A549 (cell line): ENCODE data around the gene COPA. TPM values are rescaled to one million over a fixed set of nuclear protein-coding genes. Genes with fewer than 3 reads are reported as not detected.

Source experiments
- ATAC-seq, 2 experiments: fragments of 200-7000 bp in 1 of 2; fragments of >200 bp in 1 of 2; cut with Nextera tagmentation in 1 of 2; cut with Tn5 transposase in 1 of 2; 3 replicates each; pipeline versions ENCODE4 v1.8.0 to v1.9.1; 2018 to 2020; ENCODE audit warnings: mild to moderate bottlenecking in 1 of 2, moderate library complexity in 1 of 2
- CTCF ChIA-PET: fragments of 300-600 bp; sonication (Branson Sonifier 250); formaldehyde crosslinking; extraction: SDS; loops from one replicate; lab custom pipeline; 2021; ENCODE audit warnings: antibody characterized with exemption, inconsistent platforms; lab: Yijun Ruan, JAX
- POLR2A ChIA-PET: fragments of 350-600 bp; formaldehyde crosslinking; extraction: SDS; loops from one replicate; lab custom pipeline; 2021; ENCODE audit warnings: antibody characterized with exemption, inconsistent platforms; lab: Yijun Ruan, JAX
- DNase-seq, 2 experiments: peaks; one replicate each; pipeline versions ENCODE4 v3.0.0 to v3.0.0-alpha.2; 2011 to 2016; ENCODE audit warnings: low read depth in 1 of 2, low spot score in 1 of 2
- FAIRE-seq: peaks from 2 replicates; lab custom pipeline; 2011; peaks lifted over from hg19 to GRCh38; lab: Jason Lieb, UNC
- H3K27ac ChIP-seq, 2 experiments: fragments of >200 bp; sonication (Bioruptor Twin); formaldehyde crosslinking; 3 replicates each; pipeline ENCODE4 v1.5.1; 2016 to 2017
- H3K4me1 ChIP-seq: fragments of >200 bp; sonication (Bioruptor Twin); formaldehyde crosslinking; 3 replicates; pipeline ENCODE4 v1.6.1; 2016
- H3K4me2 ChIP-seq: fragments of >200 bp; sonication (Bioruptor Twin); formaldehyde crosslinking; 3 replicates; pipeline ENCODE4 v1.6.1; 2016
- H3K4me3 ChIP-seq: fragments of >200 bp; sonication (Bioruptor Twin); formaldehyde crosslinking; 3 replicates; pipeline ENCODE4 v1.5.1; 2016
- H3K9me3 ChIP-seq: fragments of >200 bp; sonication (Bioruptor Twin); formaldehyde crosslinking; 3 replicates; pipeline ENCODE4 v1.6.1; 2016
- EHF ChIP-seq: fragments of 250-450 bp; sonication (Bioruptor Pico); IDR thresholded peaks from 2 replicates; pipeline ENCODE4 v1.5.0; 2020; ENCODE audit warnings: mild to moderate bottlenecking
- FOSB ChIP-seq: fragments of 250-450 bp; sonication (Bioruptor Pico); IDR thresholded peaks from 2 replicates; pipeline ENCODE4 v1.5.0; 2020; ENCODE audit warnings: mild to moderate bottlenecking, moderate library complexity
- HDAC2 ChIP-seq: fragments of 200-600 bp; sonication (generic); IDR thresholded peaks from 2 replicates; pipeline ENCODE4 v1.6.1; 2016
- HEYL ChIP-seq: fragments of 250-450 bp; sonication (Bioruptor Pico); IDR thresholded peaks from 2 replicates; pipeline ENCODE4 v1.8.0; 2021; ENCODE audit warnings: mild to moderate bottlenecking, moderate library complexity
- HOXB13 ChIP-seq: fragments of 250-450 bp; sonication (Bioruptor Pico); IDR thresholded peaks from 2 replicates; pipeline ENCODE4 v1.5.0; 2020; ENCODE audit warnings: low read depth, mild to moderate bottlenecking, moderate library complexity
- HOXB5 ChIP-seq: fragments of 250-450 bp; sonication (Bioruptor Pico); IDR thresholded peaks from 2 replicates; pipeline ENCODE4 v1.5.0; 2020; ENCODE audit warnings: mild to moderate bottlenecking, moderate library complexity
- JUN ChIP-seq, 2 experiments: fragments of >200 bp; sonication (Bioruptor Twin); formaldehyde crosslinking; IDR thresholded peaks; 2 replicates in 1 of 2; 3 replicates in 1 of 2; pipeline ENCODE4 v1.6.1; 2016 to 2017
- JUNB ChIP-seq: fragments of >200 bp; sonication (Bioruptor Twin); formaldehyde crosslinking; IDR thresholded peaks from 2 replicates; pipeline ENCODE4 v1.6.1; 2016
- KDM1A ChIP-seq: fragments of 200-600 bp; sonication (generic); IDR thresholded peaks from 2 replicates; pipeline ENCODE4 v1.6.1; 2016; ENCODE audit warnings: low read depth, mild to moderate bottlenecking
- MAFK ChIP-seq: fragments of 450-650 bp; IDR thresholded peaks from 2 replicates; pipeline ENCODE4 v1.6.1; 2014; ENCODE audit not compliant: partially characterized antibody
- MYC ChIP-seq: IDR thresholded peaks from 2 replicates; pipeline ENCODE4 v1.6.1; 2012; ENCODE audit warnings: mild to moderate bottlenecking, inconsistent platforms, low read length, improper control_type of control experiment, borderline replicate concordance
- NFE2L2 ChIP-seq: fragments of 150-350 bp; conservative IDR thresholded peaks from 2 replicates; pipeline ENCODE4 v1.6.1; 2014; ENCODE audit warnings: low read length
- RAD21 ChIP-seq, 2 experiments: fragments of >200 bp in 1 of 2; sonication (Bioruptor Twin) in 1 of 2; formaldehyde crosslinking in 1 of 2; IDR thresholded peaks in 1 of 2; conservative IDR thresholded peaks in 1 of 2; 2 replicates in 1 of 2; 3 replicates in 1 of 2; pipeline ENCODE4 v1.6.1; 2012 to 2018; ENCODE audit warnings: inconsistent platforms in 1 of 2
- SREBF2 ChIP-seq: fragments of 450-650 bp; IDR thresholded peaks from 2 replicates; pipeline ENCODE4 v1.6.1; 2014; ENCODE audit warnings: mild to moderate bottlenecking, moderate library complexity
- TP53 ChIP-seq: fragments of 250-450 bp; sonication (Bioruptor Pico); IDR thresholded peaks from 2 replicates; pipeline ENCODE4 v1.5.0; 2021; ENCODE audit warnings: mild to moderate bottlenecking, moderate library complexity
- ZC3H11A ChIP-seq: fragments of 450-650 bp; IDR thresholded peaks from 2 replicates; pipeline ENCODE4 v1.6.1; 2014; ENCODE audit warnings: antibody characterized with exemption, mild to moderate bottlenecking
- ZFP36 ChIP-seq: fragments of 450-650 bp; IDR thresholded peaks from 2 replicates; pipeline ENCODE4 v1.6.1; 2014; ENCODE audit warnings: borderline replicate concordance; ENCODE audit not compliant: partially characterized antibody
- WGBS: methylation state at CpG from one replicate; pipeline ENCODE4 v1.1.6; 2017; ENCODE audit errors: missing lambda C conversion rate; 5-methylcytosine and 5-hydroxymethylcytosine counted together
- polyA plus RNA-seq, 4 experiments: library from polyadenylated mRNA; depleted of rRNA in 3 of 4; stranded (reverse); fragments of >200 nt; fragmentation: RNase III in 1 of 4; extraction: RNeasy Plus Mini Kit Qiagen cat#74134 plus additional on column Dnase treatment in 1 of 4; gene quantifications; 2 replicates in 3 of 4; 3 replicates in 1 of 4; pipeline ENCODE4 v1.2.3, GENCODE V29; 2011 to 2017
- TF ChIP-seq, protein P1 (sequence below): IDR thresholded peaks from 2 replicates; pipeline ENCODE4 v1.6.1; 2012
- TF ChIP-seq, protein P2 (sequence below): fragments of >200 bp; sonication (Bioruptor Twin); formaldehyde crosslinking; IDR thresholded peaks from 3 replicates; pipeline ENCODE4 v1.6.1; 2016
- TF ChIP-seq, protein P3 (sequence below): IDR thresholded peaks from 2 replicates; pipeline ENCODE4 v1.6.1; 2012
- TF ChIP-seq, protein P4 (sequence below): fragments of >200 bp; sonication (Bioruptor Twin); formaldehyde crosslinking; IDR thresholded peaks from 2 replicates; pipeline ENCODE4 v1.6.1; 2016

Gene COPA
- polyA plus RNA-seq, 2 of the 4 experiments (the other 2 are of a cell fraction): 83.5 to 149 TPM

DNA sequence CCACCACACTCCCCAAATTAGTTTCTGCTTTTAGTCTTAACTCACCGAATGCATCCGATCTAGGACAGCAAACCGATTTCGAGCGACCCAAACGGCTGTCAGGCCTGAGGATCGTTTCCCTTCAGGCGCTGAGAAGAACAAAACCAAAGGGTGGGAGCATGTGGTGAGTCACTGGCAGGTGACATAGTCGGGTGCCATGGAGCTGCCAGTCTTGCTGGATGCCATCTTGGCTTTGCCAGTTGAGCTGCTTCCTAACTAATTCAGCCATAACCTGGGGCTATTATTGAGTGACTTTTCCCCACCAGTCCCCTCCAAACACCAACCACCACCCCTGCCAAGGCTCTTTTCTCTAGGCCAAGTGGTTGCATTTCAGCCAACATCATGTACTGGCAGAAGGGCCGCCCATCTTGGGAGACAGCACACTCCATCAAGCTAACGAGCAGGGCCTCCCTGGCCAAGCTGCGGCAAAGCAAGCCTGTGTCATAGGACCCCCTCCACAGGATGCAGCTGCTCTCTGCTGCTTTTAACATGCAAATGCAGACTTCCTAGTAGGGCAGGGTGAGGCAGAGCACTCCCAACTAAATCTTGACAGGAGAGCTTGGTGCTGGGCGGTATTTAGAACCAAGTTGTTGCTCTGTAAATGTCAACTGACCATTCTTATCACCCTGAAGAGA, 35.8 kb downstream of the COPA start:
- FAIRE-seq (no peak), ATAC-seq (no peak), DNase-seq (no peak)
- Histone ChIP-seq H3K4me2 (no peak overlapping the region), H3K4me3 (no peak overlapping the region), H3K4me1 (no peaks in the 10 kb centered on the region), H3K27ac (no peak overlapping the region), H3K9me3 (no peaks in the 10 kb centered on the region)
- WGBS: 88% methylated on average over 13 of the region's 13 CpGs
- ChIA-PET CTCF (interaction anchor here (0.7 to 9.4 kb wide), 4 partner anchors 16 to 261 kb away, joined by 3 to 83 read pairs (median 3); no protein-coding TSS in a partner anchor), POLR2A (no interaction called here)
- TF ChIP-seq, protein P1, sequence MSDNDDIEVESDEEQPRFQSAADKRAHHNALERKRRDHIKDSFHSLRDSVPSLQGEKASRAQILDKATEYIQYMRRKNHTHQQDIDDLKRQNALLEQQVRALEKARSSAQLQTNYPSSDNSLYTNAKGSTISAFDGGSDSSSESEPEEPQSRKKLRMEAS: no peak
- TF ChIP-seq FOSB: no peak
- TF ChIP-seq ZFP36: no peak
- no peak for TF ChIP-seq RAD21 (conservative IDR thresholded peaks at IDR 0.05 in 1 of 2, IDR thresholded peaks at IDR 0.05 in 1 of 2)
- no peak for TF ChIP-seq SREBF2
- no peak for TF ChIP-seq MAFK
- TF ChIP-seq, protein P2, sequence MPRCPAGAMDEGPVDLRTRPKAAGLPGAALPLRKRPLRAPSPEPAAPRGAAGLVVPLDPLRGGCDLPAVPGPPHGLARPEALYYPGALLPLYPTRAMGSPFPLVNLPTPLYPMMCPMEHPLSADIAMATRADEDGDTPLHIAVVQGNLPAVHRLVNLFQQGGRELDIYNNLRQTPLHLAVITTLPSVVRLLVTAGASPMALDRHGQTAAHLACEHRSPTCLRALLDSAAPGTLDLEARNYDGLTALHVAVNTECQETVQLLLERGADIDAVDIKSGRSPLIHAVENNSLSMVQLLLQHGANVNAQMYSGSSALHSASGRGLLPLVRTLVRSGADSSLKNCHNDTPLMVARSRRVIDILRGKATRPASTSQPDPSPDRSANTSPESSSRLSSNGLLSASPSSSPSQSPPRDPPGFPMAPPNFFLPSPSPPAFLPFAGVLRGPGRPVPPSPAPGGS: no peak
- TF ChIP-seq JUN (IDR thresholded peaks at IDR 0.05): no peak
- TF ChIP-seq HDAC2: no peak
- TF ChIP-seq NFE2L2: no peak
- TF ChIP-seq MYC: no peak
- no peak for TF ChIP-seq HOXB5
- TF ChIP-seq, protein P3, sequence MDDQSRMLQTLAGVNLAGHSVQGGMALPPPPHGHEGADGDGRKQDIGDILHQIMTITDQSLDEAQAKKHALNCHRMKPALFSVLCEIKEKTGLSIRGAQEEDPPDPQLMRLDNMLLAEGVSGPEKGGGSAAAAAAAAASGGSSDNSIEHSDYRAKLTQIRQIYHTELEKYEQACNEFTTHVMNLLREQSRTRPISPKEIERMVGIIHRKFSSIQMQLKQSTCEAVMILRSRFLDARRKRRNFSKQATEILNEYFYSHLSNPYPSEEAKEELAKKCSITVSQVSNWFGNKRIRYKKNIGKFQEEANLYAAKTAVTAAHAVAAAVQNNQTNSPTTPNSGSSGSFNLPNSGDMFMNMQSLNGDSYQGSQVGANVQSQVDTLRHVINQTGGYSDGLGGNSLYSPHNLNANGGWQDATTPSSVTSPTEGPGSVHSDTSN: no peak
- no peak for TF ChIP-seq KDM1A
- no peak for TF ChIP-seq HOXB13 (CRISPR knock-in tag)

DNA sequence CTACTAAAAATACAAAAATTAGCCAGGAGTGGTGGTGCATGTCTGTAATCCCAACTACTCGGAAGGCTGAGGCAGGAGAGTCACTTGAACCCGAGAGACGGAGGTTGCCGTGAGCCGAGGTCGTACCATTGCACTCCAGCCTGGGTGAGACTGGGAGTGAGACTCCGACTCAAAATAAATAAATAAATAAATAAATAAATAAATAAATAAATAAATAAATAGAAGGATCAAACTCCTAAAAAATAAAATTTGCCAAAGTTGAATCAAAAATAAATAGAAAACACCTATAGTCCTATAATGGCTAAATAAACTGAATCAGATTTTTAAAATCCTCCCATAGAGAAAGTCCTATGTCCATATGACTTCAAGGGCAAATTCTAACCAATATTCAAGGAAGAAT, 42.9 kb downstream of the COPA start:
- ChIA-PET CTCF (interaction anchor here (0.6 to 9.4 kb wide), 2 partner anchors 9 to 107 kb away, joined by 3 to 83 read pairs; no protein-coding TSS in a partner anchor), POLR2A (no interaction called here)
- Histone ChIP-seq H3K9me3 (no peaks in the 10 kb centered on the region), H3K27ac (no peak overlapping the region), H3K4me2 (no peak overlapping the region), H3K4me3 (no peak overlapping the region), H3K4me1 (no peaks in the 10 kb centered on the region)
- no peak for TF ChIP-seq EHF (CRISPR knock-in tag)
- TF ChIP-seq TP53 (CRISPR knock-in tag): no peak
- no peak for TF ChIP-seq JUNB
- TF ChIP-seq, protein P4, sequence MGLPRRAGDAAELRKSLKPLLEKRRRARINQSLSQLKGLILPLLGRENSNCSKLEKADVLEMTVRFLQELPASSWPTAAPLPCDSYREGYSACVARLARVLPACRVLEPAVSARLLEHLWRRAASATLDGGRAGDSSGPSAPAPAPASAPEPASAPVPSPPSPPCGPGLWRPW: no peak
- TF ChIP-seq ZC3H11A: peak; percentile 91
- WGBS: 93% methylated on average over 7 of the region's 7 CpGs
- ATAC-seq (no peak), DNase-seq (no peak), FAIRE-seq (no peak)

DNA sequence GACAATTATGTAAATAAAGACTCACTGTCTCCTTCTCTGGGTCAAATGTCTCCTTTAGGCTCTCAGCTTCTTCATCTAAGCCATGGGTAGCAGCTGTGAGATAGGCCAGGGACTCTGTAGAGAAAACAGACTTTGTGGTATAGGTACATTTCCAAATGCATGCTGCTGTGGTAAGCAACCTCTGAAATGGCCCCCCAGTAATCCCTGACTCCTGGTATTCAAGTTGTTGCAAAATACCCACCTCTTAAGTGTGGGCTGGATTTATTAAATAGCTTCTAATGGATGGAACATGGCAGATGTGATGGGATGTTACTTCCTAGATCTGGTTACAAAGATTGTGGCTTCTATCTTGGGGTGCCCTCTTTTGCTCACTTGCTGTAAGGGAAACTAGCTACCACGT, 47.0 kb downstream of the COPA start:
- POLR2A ChIA-PET: no interaction called here
- H3K4me2 ChIP-seq: no peak overlapping the region
- TF ChIP-seq JUN (IDR thresholded peaks at IDR 0.05): no peak
- no peak for TF ChIP-seq MYC
- no peak for TF ChIP-seq HEYL (CRISPR knock-in tag)
- TF ChIP-seq RAD21 (conservative IDR thresholded peaks at IDR 0.05 in 1 of 2, IDR thresholded peaks at IDR 0.05 in 1 of 2): no peak
- DNase-seq: no peak
- FAIRE-seq: no peak
- H3K9me3 ChIP-seq: no peaks in the 10 kb centered on the region
- no peak for ATAC-seq
- H3K4me1 ChIP-seq: no peaks in the 10 kb centered on the region
- no peak overlapping the region for H3K4me3 ChIP-seq
- WGBS: 96% methylated on average over 1 of the region's 1 CpG
- H3K27ac ChIP-seq: no peak overlapping the region
- CTCF ChIA-PET: interaction anchor here (0.7 to 1.1 kb wide), 3 partner anchors 44 to 210 kb away, joined by 3 read pairs; no protein-coding TSS in a partner anchor
